ENCODE measurements around the gene NEDD8.

GRCh38 chr14:24278424-24278823 lies 46.3 kb upstream of the NEDD8 start:
- TF ChIP-seq POLR2A (IDR thresholded peaks at IDR 0.05) (no peak), POLR2AphosphoS5 (IDR thresholded peaks at IDR 0.05) (no peak)
- TF ChIP-seq, protein P1, sequence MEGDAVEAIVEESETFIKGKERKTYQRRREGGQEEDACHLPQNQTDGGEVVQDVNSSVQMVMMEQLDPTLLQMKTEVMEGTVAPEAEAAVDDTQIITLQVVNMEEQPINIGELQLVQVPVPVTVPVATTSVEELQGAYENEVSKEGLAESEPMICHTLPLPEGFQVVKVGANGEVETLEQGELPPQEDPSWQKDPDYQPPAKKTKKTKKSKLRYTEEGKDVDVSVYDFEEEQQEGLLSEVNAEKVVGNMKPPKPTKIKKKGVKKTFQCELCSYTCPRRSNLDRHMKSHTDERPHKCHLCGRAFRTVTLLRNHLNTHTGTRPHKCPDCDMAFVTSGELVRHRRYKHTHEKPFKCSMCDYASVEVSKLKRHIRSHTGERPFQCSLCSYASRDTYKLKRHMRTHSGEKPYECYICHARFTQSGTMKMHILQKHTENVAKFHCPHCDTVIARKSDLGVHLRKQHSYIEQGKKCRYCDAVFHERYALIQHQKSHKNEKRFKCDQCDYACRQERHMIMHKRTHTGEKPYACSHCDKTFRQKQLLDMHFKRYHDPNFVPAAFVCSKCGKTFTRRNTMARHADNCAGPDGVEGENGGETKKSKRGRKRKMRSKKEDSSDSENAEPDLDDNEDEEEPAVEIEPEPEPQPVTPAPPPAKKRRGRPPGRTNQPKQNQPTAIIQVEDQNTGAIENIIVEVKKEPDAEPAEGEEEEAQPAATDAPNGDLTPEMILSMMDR (IDR thresholded peaks at IDR 0.05): no peak
